Stimulated activated CD8-positive, alpha-beta memory T cell treated with anti-CD3 and anti-CD28 coated beads, Interleukin-15, amount 100 ng/mL, for 1 hour (primary cell): ENCODE results near the gene ADCY7.
"Not testable (repeated sequence)": the region's sequence is repeated elsewhere in the genome, so short reads cannot be mapped to it uniquely, and the experiment has no call there.

Experiments
- DNase-seq: peaks from one replicate; pipeline ENCODE4 v3.0.0-alpha.2; 2020; ENCODE audit warnings: low read depth

Gene ADCY7

GRCh38 chr16:50338371-50339231 lies 72.2 kb downstream of the ADCY7 start:
- no peak for DNase-seq

GRCh38 chr16:50340578-50340977 lies 74.2 kb downstream of the ADCY7 start:
- DNase-seq, result no peak

DNA sequence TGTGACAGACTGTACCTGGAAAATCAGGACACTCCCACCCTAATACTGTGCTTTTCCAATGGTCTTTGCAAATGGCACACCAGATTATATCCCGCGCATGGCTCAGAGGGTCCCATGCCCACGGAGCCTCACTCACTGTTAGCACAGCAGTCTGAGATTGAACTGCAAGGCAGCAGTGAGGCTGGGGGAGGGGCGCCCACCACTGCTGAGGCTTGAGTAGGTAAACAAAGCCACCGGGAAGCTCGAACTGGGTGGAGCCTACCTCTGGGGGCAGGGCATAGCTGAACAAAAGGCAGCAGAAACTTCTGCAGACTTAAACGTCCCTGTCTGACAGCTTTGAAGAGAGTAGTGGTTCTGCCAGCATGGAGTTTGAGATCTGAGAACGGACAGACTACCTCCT lies 77.2 kb downstream of the ADCY7 start:
- not testable (repeated sequence) for DNase-seq

- DNase-seq, result not testable (repeated sequence)
These were observed 78.9 kb downstream of the ADCY7 start for GRCh38 chr16:50345210-50345609.

- no peak for DNase-seq
These were observed 84.8 kb downstream of the ADCY7 start for GRCh38 chr16:50351116-50351515.

DNA sequence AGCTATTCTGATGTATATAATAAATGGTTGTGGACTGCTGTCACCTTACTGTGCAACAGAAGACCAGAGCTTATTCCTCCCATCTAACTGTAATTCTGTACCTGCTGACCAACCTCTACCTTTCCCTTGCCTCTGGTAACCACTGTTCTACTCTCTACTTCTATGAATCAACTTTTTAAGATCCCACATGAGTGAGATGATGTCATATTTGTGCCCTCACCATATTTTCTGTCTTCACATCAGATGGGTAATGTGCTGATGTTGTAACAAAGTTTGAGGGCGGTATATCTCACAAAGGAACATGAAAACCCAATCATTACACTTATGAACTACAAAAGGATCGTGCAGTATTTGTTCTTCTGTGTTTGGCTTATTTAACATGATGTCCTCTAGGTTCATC lies 85.6 kb downstream of the ADCY7 start:
- DNase-seq, result no peak

- no peak for DNase-seq
These were observed 87.7 kb downstream of the ADCY7 start for GRCh38 chr16:50354082-50354481.

DNA sequence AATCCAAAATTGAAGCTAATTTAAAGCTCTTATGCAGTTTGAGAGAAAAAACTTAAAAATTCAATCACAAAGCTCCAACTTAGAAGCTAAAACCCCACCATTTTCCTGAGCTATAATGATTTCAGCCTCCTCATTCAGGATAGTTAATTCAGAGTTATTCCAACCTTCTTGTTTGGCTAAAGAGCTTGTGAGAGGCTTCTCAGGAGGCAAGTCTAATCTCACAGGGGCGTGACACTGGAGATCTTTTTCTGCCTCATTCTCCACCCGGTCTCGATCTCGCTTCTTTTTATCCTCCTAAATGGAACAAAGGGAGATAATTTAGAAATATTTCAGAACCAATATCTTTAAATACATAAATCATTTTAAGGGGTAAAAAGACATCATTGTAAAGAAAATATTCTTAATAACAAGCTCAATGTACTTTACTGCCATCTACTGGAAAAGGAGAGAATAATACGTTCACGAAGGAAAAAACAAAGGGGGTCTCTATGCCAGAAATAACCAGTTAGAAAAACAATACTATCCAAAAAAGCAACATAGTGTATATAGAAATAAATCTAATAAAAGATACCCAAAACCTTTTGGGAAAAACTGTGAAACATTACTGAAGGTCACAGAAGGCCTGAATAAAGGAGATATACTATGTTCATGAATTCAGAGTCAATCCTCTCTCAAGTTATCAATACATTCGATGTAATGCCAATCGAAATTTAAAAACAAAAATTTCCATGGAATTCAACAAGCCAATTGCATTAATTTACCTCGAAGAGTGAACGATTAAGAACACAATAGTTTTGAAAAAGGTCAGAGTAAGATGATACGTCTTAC lies 88.5 kb downstream of the ADCY7 start:
- DNase-seq, result no peak

- DNase-seq, result no peak
These were observed 93.3 kb downstream of the ADCY7 start for GRCh38 chr16:50359626-50360025.

- no peak for DNase-seq
These were observed 93.9 kb downstream of the ADCY7 start for GRCh38 chr16:50360033-50360778.

DNA sequence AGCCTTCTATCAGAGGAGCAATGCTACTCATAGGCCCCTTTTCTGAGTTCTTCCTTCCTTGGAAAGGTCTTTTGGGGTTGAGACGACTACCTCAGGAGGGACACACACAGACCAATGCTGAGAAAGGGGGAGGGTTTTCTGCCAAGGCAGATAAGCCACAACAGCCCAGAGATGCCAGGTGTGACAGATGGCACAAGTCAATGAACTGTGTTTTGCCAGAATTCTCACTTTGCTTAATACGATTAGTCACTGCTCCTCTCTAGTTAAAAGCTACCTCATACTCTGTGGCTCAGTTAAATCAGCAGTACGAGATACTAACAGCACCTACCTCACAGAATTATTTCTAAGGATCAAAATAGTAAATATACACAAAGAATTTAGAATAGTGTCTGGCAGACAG lies 94.4 kb downstream of the ADCY7 start:
- DNase-seq, result no peak

GRCh38 chr16:50363656-50364055 lies 97.3 kb downstream of the ADCY7 start:
- no peak for DNase-seq

DNA sequence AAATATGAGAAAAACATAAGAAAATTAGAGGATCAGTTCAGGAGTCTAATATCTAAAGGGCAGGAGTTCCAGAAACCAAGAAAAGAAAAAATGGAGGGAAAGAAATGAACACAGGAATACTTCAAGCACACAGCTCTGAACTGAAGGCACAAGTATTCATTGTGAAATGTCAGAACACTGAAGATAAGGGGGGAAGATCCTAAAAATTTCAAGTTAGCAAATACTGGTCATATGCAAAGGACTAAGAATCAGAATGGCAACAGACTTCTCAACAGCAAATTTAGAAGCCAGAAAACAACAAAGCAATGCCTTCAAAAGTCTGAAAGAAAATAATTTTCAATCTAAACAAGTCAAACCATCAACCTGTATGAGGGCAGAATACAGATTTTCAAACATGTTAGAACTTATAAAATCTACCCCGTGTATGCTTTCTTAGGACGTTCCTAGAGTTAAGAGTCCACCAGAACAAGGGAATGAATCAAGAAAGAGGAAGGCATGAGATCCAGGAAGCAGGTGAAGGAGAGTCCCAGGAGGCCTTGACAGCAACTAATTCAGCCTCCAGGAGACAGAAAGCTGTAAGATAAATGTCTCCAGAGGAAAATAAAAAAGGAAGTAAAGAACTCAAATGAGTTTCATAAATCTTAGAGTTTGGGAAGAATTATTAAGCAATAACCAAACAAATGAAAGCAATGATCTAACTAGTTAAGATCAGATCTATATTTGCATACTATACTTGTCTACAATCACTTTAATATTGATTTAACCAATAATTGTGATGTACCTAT lies 99.6 kb downstream of the ADCY7 start:
- no peak for DNase-seq
